COLO668 (cell line): Measurements from ENCODE around the gene LRP5.
"Not testable (repeated sequence)": the region's sequence is repeated elsewhere in the genome, so short reads cannot be mapped to it uniquely, and the experiment has no call there.

Source experiments
- DNase-seq: peaks from one replicate; lab custom pipeline; 2025; ENCODE audit not compliant: unreplicated experiment; lab: John Stamatoyannopoulos, UW

The LRP5 gene

DNA sequence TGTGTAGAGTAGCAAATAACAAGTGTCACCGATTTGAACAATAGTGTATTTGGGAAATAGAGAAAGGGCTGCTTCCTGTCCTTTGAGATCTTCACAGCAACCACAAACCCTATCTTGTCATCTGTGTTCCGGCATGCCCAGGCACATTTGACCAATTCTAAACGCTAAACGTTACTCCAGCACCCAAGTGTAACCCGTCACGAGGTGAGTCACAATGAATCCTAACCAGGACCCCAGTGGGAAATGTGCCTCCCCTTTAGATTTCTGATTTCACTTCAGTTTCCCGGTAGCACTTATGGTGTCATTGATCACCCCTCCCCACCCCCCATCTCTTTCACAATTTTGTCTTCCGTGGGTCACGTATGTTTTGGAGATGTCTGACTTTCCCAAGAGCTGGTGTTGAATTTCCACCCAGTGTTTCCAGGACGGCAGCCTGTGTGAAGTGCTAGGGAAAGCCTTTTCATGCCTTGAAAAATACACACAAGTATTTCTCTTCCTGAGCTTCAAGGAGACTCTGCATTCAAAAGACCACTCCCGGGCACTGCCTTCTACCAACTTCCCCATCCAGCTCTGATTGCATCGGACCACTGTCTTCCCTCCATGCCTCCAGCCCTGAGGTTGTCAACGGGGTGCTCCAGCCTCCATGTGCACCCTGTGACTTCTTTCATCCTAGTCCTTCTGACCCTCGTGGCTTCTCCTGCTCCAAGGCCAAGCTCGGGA is 30.1 kb upstream of the LRP5 start:
- no peak for DNase-seq

DNA sequence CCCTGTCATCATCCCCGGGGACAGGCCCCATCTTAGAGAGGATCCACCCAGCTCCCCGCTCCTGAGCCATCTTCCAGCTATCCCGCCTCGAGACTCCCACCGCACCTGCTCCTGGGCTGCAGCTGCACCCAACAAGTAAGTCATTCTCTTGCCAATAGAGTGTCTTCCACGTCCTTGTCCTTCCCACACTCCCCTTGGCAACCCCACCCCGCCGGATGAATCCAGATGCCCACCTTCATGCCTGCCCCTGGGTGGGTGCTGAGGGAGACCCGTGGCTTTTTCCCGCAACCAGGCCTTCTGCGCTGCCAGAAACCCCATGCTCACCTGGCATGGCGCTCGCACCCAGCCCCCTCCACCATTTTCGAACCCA is 29.5 kb upstream of the LRP5 start:
- DNase-seq = no peak

DNA sequence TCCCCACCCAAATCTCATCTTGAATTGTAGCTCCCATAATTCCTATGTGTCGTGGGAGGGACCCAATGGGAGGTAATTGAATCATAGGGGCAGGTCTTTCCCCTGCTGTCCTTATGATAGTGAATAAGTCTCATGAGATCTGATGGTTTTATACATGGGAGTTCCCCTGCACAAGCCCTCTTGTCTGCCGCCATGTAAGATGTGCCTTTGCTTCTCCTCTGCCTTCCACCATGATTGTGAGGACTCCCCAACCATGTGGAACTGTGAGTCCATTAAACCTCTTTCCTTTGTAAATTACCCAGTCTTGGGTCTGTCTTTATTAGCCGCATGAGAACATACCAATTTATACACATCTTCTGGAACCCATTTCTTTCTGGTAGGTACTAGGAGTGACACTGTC is 27.8 kb upstream of the LRP5 start:
- not testable (repeated sequence) for DNase-seq

DNA sequence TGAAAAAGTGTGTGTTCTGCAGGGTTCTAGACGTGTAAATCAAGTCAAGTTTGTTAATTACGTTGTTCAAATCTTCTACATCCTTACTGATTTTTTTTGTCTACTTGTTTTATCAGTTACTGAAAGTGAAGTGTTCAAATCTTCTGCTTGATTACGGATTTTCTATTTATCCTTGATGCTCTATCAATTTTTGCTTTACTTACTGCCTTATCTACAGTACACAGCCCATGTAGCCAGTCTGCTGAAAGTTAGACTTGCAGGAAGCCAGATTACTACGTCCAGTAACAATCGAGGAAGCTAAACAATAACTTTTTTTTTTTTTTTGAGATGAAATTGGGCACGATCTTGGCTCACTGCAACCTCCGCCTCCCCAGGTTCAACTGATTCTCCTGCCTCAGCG is 25.0 kb upstream of the LRP5 start:
- no peak for DNase-seq

DNA sequence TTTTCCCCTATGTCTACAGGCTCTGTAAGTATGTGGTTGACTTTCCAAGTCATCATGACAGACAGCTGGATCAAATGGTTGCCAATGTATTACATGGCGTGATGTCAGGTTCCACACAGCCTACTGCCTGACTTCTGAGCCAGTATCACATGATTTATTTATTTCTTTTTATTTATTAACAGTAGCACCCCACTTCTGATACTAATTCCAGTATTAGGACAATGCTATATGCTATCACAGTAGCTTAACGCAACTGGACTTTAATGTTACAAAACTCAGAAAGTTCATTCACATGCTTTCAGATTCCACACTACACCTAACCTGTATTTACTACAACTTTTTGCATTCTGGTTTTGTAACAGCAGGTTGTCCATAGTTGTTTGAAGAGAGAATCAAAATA is 22.9 kb upstream of the LRP5 start:
- DNase-seq = no peak

DNA sequence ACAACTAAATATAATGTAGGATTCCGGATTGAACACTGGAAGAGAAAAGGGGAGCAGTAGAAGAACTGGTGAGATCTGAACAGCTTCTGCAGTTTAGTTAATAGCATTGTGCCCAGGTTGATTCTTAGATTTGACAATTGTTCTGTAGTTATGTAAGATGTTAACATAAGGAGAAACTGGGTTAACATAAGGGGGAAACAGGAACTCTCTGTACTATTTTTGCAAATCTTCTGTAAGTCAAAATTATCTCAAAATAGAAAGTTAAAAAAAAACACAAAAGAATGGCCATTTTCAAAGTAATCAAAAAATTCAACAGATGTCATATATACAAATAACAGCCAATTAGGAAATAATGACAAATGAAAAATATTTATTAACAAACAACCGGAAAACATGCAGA is 18.7 kb upstream of the LRP5 start:
- DNase-seq = no peak

DNA sequence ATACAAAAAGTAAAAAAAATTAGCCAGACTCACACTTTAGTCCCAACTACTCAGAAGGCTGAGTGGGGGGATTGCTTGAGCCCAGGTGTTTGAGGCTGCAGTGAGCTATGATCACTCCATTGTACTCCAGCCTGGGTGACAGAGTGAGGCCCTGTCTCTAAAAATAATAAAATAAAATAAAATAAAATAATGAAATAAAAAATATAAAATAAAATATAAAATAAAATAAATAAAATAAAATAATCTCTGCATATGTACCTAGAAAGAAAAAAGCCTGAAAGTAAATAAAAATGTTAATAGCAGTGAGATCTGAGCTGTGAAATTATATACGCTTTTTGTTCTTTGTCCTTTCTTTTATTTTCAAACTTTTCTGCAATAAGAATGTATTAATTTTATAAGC is 17.1 kb upstream of the LRP5 start:
- no peak for DNase-seq

DNA sequence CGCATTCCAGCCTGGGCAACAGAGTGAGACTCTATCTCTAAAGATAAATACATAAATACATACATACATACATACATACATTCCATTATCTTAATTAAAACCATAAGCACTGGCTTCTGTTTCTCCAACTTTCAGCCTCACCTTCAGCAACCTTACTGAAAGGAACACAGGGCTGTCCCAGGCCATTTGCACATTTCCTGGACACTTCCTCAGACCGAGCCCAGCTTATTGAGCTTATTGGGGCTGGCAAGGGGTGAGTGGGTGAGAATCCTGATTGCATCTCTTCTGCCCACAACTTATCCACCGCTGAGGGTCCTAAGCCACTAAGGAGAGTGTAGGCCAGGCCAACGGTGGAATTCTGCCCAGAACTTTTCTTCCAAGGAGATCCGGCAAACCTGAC is 16.5 kb upstream of the LRP5 start:
- DNase-seq = no peak

DNA sequence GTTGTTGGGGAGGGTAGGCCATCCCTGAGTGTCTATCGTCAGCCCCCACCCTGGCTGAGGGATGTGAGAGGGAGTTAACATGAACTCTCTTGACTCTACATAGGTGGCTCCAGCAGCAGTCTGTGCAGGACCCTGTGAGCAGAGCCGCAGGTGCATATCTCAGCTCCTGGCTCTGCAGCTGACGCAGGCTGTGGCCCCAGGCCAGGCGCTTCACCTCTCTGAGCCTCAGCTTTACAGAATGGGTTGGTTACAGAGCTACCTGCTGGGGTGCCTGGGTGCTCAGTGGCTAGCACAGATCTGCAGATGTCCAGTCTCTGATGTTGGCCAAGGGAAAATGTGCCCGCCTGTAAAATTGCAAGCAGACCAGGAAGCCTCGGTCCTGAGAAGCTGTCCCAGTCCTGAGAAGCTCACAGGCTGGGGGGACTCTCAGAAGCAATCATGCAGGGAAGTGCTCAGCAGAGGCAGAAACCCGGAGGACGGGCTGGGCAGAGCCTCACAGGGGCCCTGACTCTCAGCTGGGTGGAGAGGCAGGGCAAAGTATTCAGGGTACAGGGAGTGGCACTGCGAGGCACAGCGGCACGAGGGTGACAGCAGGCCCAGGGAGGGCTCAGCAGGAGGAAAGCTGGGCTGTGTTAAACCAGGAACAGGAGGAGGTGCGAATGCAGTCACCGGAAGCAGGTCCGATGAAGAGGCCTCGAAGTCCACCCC is 15.9 kb upstream of the LRP5 start:
- no peak for DNase-seq

DNA sequence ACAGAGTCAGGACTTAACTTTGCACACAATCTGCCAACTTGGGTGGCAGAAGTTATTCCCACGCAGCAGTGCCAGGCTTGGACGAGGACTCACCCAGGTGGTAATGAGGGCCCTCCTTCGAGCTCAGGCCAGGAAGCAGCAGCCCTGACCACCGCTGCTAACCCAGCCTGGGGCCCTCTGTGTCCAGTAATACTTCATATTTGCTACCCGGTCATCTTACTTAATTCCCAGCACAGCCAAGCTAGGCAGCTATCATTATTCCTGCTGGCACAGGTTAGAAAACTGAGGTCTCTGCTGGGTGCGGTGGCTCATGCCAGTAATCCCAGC is 15.4 kb upstream of the LRP5 start:
- no peak for DNase-seq

DNA sequence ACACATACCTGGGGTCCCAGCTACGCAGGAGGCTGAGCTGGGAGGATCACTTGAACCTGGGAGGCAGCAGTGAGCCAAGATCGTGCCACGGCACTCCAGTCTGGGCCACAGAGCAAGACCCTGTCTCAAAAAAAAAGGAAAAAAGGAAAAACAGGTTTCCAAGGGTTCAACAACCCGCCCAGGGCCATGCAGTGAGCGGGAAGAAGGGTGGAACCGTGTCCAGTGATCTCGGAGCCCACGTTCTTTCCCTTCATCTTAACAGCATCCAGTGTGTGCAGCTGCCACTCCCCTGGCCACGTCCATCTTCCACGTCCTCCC is 14.9 kb upstream of the LRP5 start:
- DNase-seq = no peak

DNA sequence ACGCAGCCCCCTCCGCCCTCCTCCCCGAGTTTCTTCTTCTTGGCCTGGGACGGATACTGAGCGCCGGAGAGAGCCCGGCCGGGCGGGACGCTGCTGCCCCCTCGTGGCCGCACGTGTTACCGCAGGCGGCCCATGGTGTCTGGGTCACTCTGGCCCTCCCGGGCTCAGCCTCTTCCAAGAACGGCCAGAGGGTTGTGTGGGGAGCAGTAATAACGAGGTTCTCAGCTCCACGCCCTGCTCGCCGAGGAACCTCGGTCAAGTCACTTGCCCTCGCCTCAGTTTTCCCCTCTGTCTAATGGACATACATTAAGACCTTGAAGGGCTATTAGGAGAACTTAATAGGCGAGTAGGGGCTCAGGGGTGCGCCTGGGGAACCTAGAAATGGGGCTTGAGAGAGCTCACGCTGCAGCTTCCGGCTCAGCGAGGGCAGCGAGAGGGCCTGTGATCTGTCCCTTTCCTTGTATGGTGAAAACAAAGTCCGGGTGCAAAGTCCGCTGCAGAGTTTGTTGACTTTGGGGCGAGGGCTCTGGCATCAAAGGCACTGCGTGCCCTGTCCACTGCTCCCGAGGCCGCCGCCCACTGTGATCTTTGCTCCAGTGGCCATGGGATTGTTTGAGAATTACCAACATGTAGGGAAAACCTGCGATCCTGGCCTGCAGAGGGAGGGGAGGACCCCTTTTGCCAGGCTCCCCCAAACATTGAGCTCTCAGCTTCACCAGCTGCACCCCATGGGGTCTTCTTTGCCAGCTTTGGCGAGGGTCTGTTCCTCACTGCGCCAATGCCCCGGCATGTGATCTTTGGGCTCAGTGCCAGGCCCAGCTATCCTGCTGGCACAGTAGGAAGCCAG is 14.4 kb upstream of the LRP5 start:
- peak; percentile 64 for DNase-seq

DNA sequence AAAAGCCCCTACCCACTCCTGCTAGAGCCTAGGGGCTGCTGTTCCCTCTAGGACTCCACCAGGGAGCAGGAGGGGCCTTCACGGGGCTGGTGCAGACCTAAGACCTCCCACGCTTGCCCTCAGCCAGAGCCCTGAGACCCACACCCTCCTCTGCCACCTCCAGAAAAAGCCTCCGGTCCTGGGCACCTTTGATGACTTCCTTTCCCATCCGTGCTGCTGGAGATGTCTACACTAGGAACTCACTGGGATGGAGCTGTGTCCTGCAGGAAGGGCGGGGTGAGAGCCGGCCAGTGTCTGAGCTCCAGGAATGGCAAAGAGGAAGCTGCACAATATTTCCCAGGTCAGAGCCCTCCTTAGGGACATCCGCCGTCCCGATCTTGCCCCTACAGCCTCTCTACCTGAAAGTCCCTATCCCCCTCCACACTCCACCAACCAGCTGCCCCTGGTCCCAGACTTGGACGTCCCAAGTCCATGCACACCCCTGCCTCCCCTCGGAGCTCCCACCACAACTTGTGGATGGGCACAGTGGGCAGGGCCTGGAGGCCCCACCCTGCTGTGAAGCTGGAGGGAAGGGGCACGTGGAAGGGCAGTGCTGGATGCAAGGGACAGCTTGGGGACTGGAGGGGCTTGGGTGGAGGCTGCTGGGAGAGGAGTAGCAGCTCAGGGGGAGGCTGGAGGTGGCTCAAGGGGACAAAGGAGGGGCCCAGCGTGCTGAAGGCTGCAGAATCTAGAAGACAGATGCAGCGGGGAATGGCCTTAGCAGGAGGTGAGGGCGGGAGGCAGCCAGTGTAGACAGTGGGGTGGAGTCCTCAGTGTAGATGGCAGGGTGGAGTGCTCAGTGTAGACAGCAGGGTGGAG is 13.5 kb upstream of the LRP5 start:
- DNase-seq = peak; percentile 32

DNA sequence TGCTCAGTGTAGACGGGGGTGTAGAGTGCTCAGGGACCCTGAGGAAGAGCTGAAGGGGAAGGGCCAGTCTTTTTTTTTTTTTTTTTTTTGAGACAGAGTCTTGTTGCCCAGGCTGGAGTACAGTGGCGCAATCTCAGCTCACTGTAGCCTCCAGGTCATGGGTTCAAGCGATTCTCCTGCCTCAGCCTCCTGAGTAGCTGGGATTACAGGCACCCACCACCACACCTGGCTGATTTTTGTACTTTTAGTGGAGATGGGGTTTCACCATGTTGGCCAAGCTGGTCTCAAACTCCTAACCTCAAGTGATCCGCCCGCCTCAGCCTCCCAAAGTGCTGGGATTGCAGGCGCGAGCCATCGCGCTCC is 12.9 kb upstream of the LRP5 start:
- not testable (repeated sequence) for DNase-seq

DNA sequence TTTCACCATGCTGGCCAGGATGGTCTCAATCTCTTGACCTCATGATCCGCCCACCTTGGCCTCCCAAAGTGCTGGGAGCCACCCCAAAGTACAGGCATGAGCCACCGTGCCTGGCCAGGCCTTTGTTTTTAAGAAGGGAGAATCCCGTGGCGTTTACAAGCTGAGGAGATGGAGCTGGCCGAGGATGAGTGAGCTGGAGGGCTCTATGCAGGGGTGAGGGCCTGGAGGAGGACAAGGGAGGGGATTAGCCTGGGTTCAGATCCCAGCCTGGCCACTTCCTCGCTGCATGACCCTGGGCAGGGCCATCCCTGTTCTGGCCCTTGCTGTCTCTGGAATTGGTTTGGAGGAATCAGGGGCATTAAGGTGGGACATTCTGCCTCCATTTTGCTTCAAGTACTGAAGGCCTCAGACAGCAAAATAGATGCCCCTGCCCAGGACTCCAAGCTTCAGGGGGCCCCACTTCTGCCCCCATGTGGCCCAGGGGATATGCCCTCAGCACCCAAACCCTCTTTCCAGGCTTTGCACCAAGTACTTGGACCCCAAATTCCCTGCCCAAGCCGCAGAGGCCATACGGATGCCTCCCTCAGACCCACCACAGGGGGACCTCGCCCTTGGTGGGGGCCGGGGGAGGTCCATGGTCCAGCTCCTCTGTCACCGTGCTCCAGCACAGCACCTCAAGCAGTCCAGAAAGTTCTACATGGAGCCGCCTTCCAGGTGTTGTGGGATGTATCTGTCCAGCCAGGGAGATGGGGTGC is 12.1 kb upstream of the LRP5 start:
- no peak for DNase-seq

DNA sequence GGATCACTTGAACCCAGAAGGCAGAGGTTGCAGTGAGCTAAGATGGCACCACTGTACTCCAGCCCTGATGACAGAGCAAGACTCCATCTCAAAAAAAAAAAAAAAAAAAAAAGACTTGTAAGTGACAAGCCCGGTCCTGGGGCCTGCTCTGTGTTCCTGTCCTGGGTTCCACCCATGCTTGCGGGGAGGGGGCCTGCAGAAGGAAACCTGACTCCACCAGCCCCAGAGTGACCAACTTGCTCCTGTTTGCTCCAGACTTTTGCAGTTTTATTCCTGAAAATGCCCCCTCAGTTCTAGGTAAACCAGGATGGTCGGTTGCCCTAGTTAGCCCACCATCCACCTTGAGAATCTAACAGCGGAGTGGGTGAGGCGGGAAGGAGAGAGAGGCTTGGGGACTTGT is 10.1 kb upstream of the LRP5 start:
- DNase-seq = no peak

DNA sequence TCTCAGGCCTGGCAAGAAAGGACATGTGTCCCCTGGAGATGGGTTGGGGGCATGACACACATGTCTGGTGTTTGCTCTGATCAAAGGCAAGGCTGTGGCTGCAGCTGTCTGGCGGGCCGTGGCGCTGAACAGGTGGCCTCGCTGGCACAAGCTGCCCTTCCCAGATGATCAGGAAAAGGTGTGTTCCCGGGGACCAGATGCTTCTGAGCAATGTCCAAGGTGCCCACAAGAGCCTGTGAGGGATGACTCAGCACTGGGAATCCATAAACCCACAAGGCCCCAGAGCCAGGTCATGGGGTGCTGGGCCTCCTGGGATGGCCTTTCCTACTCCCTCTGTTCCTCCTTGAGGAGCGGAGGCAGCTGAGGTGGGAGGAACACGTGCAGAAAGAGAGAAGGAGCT is 9.7 kb upstream of the LRP5 start:
- peak; percentile 83 for DNase-seq

DNA sequence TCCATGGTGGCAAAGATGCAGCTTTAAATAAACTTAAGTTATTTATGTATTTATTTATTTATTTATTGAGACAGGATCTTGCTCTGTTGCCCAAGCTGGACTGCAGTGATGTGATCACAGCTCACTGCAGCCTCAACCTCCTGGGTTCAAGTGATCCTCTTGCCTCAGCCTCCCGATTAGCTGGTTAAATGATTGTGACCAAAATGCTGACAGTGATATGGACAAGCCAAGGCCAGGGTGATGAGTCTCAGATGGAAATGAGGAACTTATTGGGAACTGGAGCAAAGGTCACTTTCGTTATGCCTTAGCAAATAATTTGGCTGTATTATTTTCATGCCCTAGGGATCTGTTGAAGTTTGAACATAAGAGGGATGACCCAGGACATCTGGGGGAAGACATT is 9.3 kb upstream of the LRP5 start:
- DNase-seq = no peak

DNA sequence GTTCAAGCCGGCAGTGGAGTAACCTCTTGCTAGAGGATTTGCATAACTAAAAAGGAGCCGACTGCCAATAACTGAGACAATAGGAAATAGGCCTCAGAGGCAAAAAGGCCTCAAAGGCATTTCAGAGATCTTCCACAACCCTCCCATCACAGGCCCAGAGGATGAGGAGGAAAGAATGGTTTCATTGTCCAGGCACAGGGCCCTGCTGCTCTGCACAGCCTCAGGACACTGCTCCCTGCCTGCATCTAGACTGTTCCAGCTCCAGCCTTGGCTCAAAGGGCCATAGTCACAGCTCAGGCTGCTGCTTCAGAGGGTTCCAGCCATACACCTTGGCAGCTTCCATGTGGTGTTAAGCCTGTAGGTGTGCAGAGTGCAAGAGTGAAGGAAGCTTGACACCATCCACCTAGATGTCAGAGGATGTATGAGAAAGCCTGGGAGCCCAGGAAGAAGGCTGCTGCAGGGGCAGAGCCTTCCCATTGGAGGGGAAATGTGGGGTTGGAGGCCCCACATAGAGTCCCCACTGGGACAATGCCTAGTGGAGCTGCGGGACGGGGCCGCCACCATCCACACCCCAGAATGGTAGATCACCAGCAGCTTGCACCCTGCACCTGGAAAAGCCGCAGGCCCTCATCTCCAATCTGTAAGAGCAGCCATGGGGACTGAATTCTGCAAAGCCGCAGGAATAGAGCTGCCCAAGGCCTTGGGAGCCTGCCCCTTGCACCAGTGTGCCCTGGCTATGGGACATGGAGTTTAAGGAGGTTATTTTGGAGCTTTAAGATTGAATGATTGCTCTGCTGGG is 8.2 kb upstream of the LRP5 start:
- no peak for DNase-seq

DNA sequence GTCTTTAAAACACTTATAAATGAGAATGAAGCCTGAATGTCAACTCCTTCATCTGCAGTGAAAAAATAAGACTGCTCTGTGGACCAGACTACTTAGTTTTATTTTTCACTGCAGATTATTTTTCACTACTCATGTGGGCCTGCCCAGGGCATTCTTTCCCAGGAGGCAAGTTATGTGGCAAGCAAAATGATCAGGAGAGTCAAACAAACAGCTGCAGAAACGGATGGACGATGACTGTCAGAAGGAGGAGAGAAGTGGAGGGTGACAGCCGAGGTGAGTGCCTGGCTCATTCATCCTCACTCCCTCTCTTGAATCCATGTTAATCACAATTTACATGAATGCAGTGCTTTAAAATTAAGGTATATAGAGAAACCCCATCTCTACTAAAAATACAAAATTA is 5.8 kb upstream of the LRP5 start:
- DNase-seq = no peak
